Ovary (tissue), 9 donors: ENCODE results near the gene SLC1A7. TPM values are rescaled to one million over a fixed set of nuclear protein-coding genes. Genes with fewer than 3 reads are reported as not detected.

ENCODE experiments used
- DNase-seq, 5 donors: peaks; one replicate each; pipeline ENCODE4 v3.0.0-alpha.2; 2019 to 2020
- H3K27ac ChIP-seq, 2 donors: fragments of 200-600 bp; one replicate each; pipeline versions ENCODE4 v1.5.1 to v1.8.0; 2019 to 2022
- H3K27me3 ChIP-seq: fragments of 200-600 bp; one replicate; pipeline ENCODE4 v1.8.0; 2022
- H3K36me3 ChIP-seq: fragments of 200-600 bp; sonication (generic); one replicate; pipeline ENCODE4 v1.5.1; 2019
- H3K4me1 ChIP-seq: one replicate; pipeline ENCODE4 v1.8.1; 2013; ENCODE audit warnings: mild to moderate bottlenecking, moderate library complexity; ENCODE audit not compliant: insufficient read depth
- H3K4me3 ChIP-seq: fragments of 200-600 bp; sonication (generic); one replicate; pipeline ENCODE4 v1.5.1; 2017
- H3K9me3 ChIP-seq, 2 donors: fragments of 200-600 bp in 1 of 2; sonication (generic) in 1 of 2; one replicate each; pipeline versions ENCODE4 v1.5.1 to v1.8.1; 2013 to 2019; ENCODE audit warnings: mild to moderate bottlenecking in 1 of 2, moderate library complexity in 1 of 2
- EP300 ChIP-seq: sonication (generic); formaldehyde crosslinking; IDR thresholded peaks from one replicate; pipeline ENCODE4 v1.6.1; 2017; ENCODE audit warnings: antibody characterized with exemption
- POLR2A ChIP-seq: fragments of 450-650 bp; IDR thresholded peaks from one replicate; pipeline ENCODE4 v1.6.1; 2017; ENCODE audit warnings: antibody characterized with exemption, mild to moderate bottlenecking, moderate library complexity
- WGBS, 3 donors: extraction: QIAGEN DNeasy Blood & Tissue Kit in 1 of 3; methylation state at CpG; one replicate each; pipeline versions ENCODE4 v1.1.5 to v1.1.7; 2013 to 2017; 5-methylcytosine and 5-hydroxymethylcytosine counted together
- intact Hi-C, 4 donors: fragments of 100-400 bp; cut with DNase I; formaldehyde crosslinking; loops; one replicate each; pipeline versions ENCODE4 v1.11.0 to v1.15.1; 2022 to 2023
- polyA plus RNA-seq, 2 donors: library from polyadenylated mRNA; stranded (reverse); fragments of 200-250 nt in 1 of 2; fragments of 350-450 nt in 1 of 2; fragmentation: Illumina TruSeq in 1 of 2; extraction: RNeasy Lipid Tissue Mini Kit (QIAGEN cat#74804) in 1 of 2; gene quantifications; one replicate each; pipeline ENCODE4 v1.2.3, GENCODE V29; 2013 to 2014
- total RNA-seq, 7 donors: library from RNA; depleted of rRNA in 2 of 7; stranded (reverse); fragments of >200 nt in 2 of 7; fragmentation: NEBNext Ultra II Directional in 3 of 7; extraction: Animal tissue kit (Norgen Biotek cat#: 25700) in 3 of 7; gene quantifications; one replicate each; pipeline versions ENCODE4 v1.1.0 to v1.2.4, GENCODE V29; 2016 to 2023
- TF ChIP-seq, protein P1 (sequence below), 3 donors: fragments of 450-650 bp in 2 of 3; fragments of 200-600 bp in 1 of 3; IDR thresholded peaks; one replicate each; pipeline versions ENCODE4 v1.5.1 to v1.8.0; 2016 to 2022; ENCODE audit warnings: antibody characterized with exemption in 3 of 3, mild to moderate bottlenecking in 1 of 3
- donor health status: DM: no; HTN: no; CAD: no; lungs with moderate emphysema.
- donor health status: DM: no; HTN: no; CAD: no.
- donor health status: Bipolar disorder and iron deficiency.
- donor health status: DM: yes; HTN: yes; CAD: no.
- donor health status: DM: no; HTN: no; CAD: no.
- donor health status: DM: yes; HTN: yes; CAD: no.

Gene SLC1A7
- total and polyA plus RNA-seq, 9 donors: 0.25 to 0.28 TPM; not detected in 7

DNA sequence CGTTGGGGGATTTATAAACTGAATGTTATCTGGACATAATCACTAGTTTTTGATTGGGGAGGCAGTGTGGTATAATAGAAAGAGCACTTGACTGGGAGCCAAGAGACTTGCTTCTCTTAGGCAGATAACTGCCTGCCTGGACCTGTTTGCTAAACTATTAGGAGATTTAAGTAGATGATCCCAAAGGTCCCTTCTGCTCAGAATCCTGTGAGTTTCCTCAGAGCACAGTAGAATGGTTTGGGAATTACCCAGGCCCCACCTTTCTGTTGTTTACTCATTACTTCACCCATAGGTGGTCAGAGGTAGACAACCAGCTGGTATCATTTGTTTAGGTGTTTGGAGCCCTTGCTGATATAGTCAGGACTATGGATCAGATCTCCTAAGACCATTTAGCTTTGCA, 90.8 kb downstream of the SLC1A7 start:
- Histone ChIP-seq H3K36me3 (no peaks in the 10 kb centered on the region), H3K27me3 (no peaks in the 10 kb centered on the region), H3K9me3 (no peaks in the 10 kb centered on the region), H3K27ac (no peak overlapping the region), H3K4me1 (peaks cover 6% of the 10 kb centered on the region), H3K4me3 (no peak overlapping the region)
- intact Hi-C loops: no loop called here
- 9 to 17% (median 15%) methylated on average over 1 of the region's 1 CpG for WGBS, 3 donors
- TF ChIP-seq POLR2A (no peak), EP300 (no peak)
- TF ChIP-seq, protein P1, sequence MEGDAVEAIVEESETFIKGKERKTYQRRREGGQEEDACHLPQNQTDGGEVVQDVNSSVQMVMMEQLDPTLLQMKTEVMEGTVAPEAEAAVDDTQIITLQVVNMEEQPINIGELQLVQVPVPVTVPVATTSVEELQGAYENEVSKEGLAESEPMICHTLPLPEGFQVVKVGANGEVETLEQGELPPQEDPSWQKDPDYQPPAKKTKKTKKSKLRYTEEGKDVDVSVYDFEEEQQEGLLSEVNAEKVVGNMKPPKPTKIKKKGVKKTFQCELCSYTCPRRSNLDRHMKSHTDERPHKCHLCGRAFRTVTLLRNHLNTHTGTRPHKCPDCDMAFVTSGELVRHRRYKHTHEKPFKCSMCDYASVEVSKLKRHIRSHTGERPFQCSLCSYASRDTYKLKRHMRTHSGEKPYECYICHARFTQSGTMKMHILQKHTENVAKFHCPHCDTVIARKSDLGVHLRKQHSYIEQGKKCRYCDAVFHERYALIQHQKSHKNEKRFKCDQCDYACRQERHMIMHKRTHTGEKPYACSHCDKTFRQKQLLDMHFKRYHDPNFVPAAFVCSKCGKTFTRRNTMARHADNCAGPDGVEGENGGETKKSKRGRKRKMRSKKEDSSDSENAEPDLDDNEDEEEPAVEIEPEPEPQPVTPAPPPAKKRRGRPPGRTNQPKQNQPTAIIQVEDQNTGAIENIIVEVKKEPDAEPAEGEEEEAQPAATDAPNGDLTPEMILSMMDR (IDR thresholded peaks at IDR 0.05): no peak
- no peak for DNase-seq

DNA sequence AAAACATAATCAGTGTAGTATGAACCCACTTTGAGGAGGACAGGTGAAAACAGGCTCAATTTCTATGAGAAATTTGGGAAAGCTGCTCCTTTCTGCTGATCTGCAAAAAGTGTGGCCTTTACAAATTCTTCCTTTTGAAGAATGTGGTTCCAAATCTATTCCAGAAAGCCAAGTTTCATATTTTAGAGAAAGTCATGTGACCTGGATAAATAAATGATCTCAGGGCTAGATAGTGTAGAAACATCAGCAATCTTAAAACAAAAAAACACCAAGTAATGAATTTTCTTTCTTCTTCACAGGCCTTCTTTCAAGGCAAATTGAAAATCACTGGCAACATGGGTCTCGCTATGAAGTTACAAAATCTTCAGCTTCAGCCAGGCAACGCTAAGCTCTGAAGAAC, 92.1 kb downstream of the SLC1A7 start:
- WGBS, 3 donors: 87 to 95% (median 88%) methylated on average over 2 of the region's 2 CpGs
- no peaks in the 10 kb centered on the region for H3K9me3 ChIP-seq
- H3K4me3 ChIP-seq: no peak overlapping the region
- intact Hi-C loops: no loop called here
- DNase-seq: no peak
- peaks cover 6% of the 10 kb centered on the region for H3K4me1 ChIP-seq
- H3K36me3 ChIP-seq: no peaks in the 10 kb centered on the region
- no peak overlapping the region for H3K27ac ChIP-seq
- H3K27me3 ChIP-seq: no peaks in the 10 kb centered on the region
- TF ChIP-seq POLR2A: no peak
- TF ChIP-seq, protein P1 (IDR thresholded peaks at IDR 0.05): no peak
- no peak for TF ChIP-seq EP300

DNA sequence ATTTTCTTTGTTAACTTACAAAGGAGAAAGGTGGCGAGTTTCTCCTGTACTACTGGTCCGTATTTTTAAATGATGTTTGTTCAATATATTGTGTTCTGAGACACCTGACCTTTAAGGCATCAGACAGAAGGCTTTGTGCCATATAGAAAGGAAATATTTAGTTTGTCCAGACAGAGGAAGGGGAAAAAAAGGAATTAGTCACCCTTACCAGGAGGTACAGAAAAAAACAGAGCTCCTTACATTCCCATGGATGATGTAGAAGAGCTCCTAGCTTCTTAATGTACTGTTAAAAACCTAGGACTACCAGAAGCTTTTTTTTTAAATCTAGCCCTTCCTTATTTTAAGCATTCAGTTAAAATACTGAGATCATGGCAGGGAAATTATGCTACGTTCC, 92.9 kb downstream of the SLC1A7 start:
- intact Hi-C loops: no loop called here
- Histone ChIP-seq H3K9me3 (no peaks in the 10 kb centered on the region), H3K27me3 (no peaks in the 10 kb centered on the region), H3K27ac (no peak overlapping the region), H3K4me3 (no peak overlapping the region), H3K4me1 (peaks cover 6% of the 10 kb centered on the region), H3K36me3 (no peaks in the 10 kb centered on the region)
- 75 to 82% (median 81%) methylated on average over 3 of the region's 3 CpGs for WGBS, 3 donors
- TF ChIP-seq, protein P1 (IDR thresholded peaks at IDR 0.05): no peak
- TF ChIP-seq POLR2A (no peak), EP300 (no peak)
- DNase-seq: no peak

DNA sequence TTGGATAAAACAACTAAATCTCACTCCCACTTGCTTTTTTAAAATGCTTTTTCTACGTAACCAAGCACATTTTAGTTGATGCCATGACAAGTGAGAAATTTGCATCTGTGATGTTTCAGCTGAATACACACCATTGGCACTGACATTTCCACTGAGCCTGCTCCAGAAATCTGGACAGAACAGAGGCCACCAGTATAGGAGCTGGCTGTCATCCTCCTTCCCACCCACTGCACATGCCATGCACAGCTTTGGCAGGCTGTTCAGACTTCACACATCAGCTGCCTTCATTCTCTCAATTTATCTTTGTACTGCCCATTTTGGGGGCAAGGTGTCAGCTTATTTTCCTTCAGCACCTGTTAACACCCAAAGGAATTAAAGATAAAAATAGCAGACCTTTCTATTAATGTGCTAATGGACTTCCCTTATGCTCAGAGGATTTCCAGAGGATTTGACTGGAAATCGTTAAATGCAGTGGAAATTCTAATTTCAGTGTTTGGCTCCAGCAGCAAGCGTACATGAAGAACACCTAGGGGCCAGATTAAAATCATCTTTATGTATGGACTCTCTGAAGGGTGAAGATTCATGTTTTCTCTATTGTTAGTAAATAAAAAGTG, 93.4 kb downstream of the SLC1A7 start:
- H3K27ac ChIP-seq: no peak overlapping the region

More for the DNA sequence above, 93.4 kb downstream of the SLC1A7 start:
- H3K4me3 ChIP-seq: no peak overlapping the region
- H3K27me3 ChIP-seq: no peaks in the 10 kb centered on the region
- H3K36me3 ChIP-seq: no peaks in the 10 kb centered on the region
- no peak for DNase-seq
- intact Hi-C loops: no loop called here
- H3K4me1 ChIP-seq: peaks cover 6% of the 10 kb centered on the region
- WGBS, 3 donors: 84 to 89% (median 88%) methylated on average over 3 of the region's 3 CpGs
- TF ChIP-seq EP300 (no peak), POLR2A (no peak)
- TF ChIP-seq, protein P1 (IDR thresholded peaks at IDR 0.05): no peak
- no peaks in the 10 kb centered on the region for H3K9me3 ChIP-seq
